A549 (cell line): ENCODE measurements around the gene TMEM131. TPM values are rescaled to one million over a fixed set of nuclear protein-coding genes. Genes with fewer than 3 reads are reported as not detected.

Experiments
- ATAC-seq, 2 experiments: fragments of 200-7000 bp in 1 of 2; fragments of >200 bp in 1 of 2; cut with Nextera tagmentation in 1 of 2; cut with Tn5 transposase in 1 of 2; 3 replicates each; pipeline versions ENCODE4 v1.8.0 to v1.9.1; 2018 to 2020; ENCODE audit warnings: mild to moderate bottlenecking in 1 of 2, moderate library complexity in 1 of 2
- CTCF ChIA-PET: fragments of 300-600 bp; sonication (Branson Sonifier 250); formaldehyde crosslinking; extraction: SDS; loops from one replicate; lab custom pipeline; 2021; ENCODE audit warnings: antibody characterized with exemption, inconsistent platforms; lab: Yijun Ruan, JAX
- POLR2A ChIA-PET: fragments of 350-600 bp; formaldehyde crosslinking; extraction: SDS; loops from one replicate; lab custom pipeline; 2021; ENCODE audit warnings: antibody characterized with exemption, inconsistent platforms; lab: Yijun Ruan, JAX
- DNase-seq, 2 experiments: peaks; one replicate each; pipeline versions ENCODE4 v3.0.0 to v3.0.0-alpha.2; 2011 to 2016; ENCODE audit warnings: low read depth in 1 of 2, low spot score in 1 of 2
- FAIRE-seq: peaks from 2 replicates; lab custom pipeline; 2011; peaks lifted over from hg19 to GRCh38; lab: Jason Lieb, UNC
- H3K27ac ChIP-seq, 2 experiments: fragments of >200 bp; sonication (Bioruptor Twin); formaldehyde crosslinking; 3 replicates each; pipeline ENCODE4 v1.5.1; 2016 to 2017
- H3K4me1 ChIP-seq: fragments of >200 bp; sonication (Bioruptor Twin); formaldehyde crosslinking; 3 replicates; pipeline ENCODE4 v1.6.1; 2016
- H3K4me2 ChIP-seq: fragments of >200 bp; sonication (Bioruptor Twin); formaldehyde crosslinking; 3 replicates; pipeline ENCODE4 v1.6.1; 2016
- H3K4me3 ChIP-seq: fragments of >200 bp; sonication (Bioruptor Twin); formaldehyde crosslinking; 3 replicates; pipeline ENCODE4 v1.5.1; 2016
- H3K9me3 ChIP-seq: fragments of >200 bp; sonication (Bioruptor Twin); formaldehyde crosslinking; 3 replicates; pipeline ENCODE4 v1.6.1; 2016
- BCL3 ChIP-seq: fragments of >200 bp; sonication (Bioruptor Twin); formaldehyde crosslinking; IDR thresholded peaks from 3 replicates; pipeline ENCODE4 v1.6.1; 2016
- CEBPB ChIP-seq, 2 experiments: fragments of >200 bp in 1 of 2; sonication (Bioruptor Twin) in 1 of 2; formaldehyde crosslinking in 1 of 2; IDR thresholded peaks; 2 replicates each; pipeline ENCODE4 v1.6.1; 2012 to 2016
- CHD2 ChIP-seq: fragments of 150-350 bp; IDR thresholded peaks from 2 replicates; pipeline ENCODE4 v1.6.1; 2014; ENCODE audit warnings: low read length; ENCODE audit not compliant: partially characterized antibody
- ELK1 ChIP-seq: fragments of 150-350 bp; IDR thresholded peaks from 2 replicates; pipeline ENCODE4 v1.6.1; 2014; ENCODE audit warnings: low read depth, mild to moderate bottlenecking, low read length
- FOSL2 ChIP-seq, 2 experiments: fragments of 450-650 bp in 1 of 2; fragments of >200 bp in 1 of 2; sonication (Bioruptor Twin) in 1 of 2; formaldehyde crosslinking; IDR thresholded peaks; 2 replicates each; pipeline versions ENCODE4 v1.5.0 to v1.6.1; 2016 to 2020; ENCODE audit warnings: mild to moderate bottlenecking in 1 of 2, moderate library complexity in 1 of 2
- HEYL ChIP-seq: fragments of 250-450 bp; sonication (Bioruptor Pico); IDR thresholded peaks from 2 replicates; pipeline ENCODE4 v1.8.0; 2021; ENCODE audit warnings: mild to moderate bottlenecking, moderate library complexity
- JUN ChIP-seq, 2 experiments: fragments of >200 bp; sonication (Bioruptor Twin); formaldehyde crosslinking; IDR thresholded peaks; 2 replicates in 1 of 2; 3 replicates in 1 of 2; pipeline ENCODE4 v1.6.1; 2016 to 2017
- KDM1A ChIP-seq: fragments of 200-600 bp; sonication (generic); IDR thresholded peaks from 2 replicates; pipeline ENCODE4 v1.6.1; 2016; ENCODE audit warnings: low read depth, mild to moderate bottlenecking
- MAFK ChIP-seq: fragments of 450-650 bp; IDR thresholded peaks from 2 replicates; pipeline ENCODE4 v1.6.1; 2014; ENCODE audit not compliant: partially characterized antibody
- NFE2L2 ChIP-seq: fragments of 150-350 bp; conservative IDR thresholded peaks from 2 replicates; pipeline ENCODE4 v1.6.1; 2014; ENCODE audit warnings: low read length
- PHF8 ChIP-seq: fragments of 200-600 bp; sonication (generic); IDR thresholded peaks from 2 replicates; pipeline ENCODE4 v1.6.1; 2016; ENCODE audit warnings: low read depth, mild to moderate bottlenecking, antibody characterized with exemption, moderate library complexity, borderline replicate concordance
- REST ChIP-seq: fragments of 200-600 bp; sonication (generic); IDR thresholded peaks from 2 replicates; pipeline ENCODE4 v1.6.1; 2016; ENCODE audit warnings: antibody characterized with exemption, mild to moderate bottlenecking, moderate library complexity
- RNF2 ChIP-seq: fragments of 200-600 bp; sonication (generic); IDR thresholded peaks from 2 replicates; pipeline ENCODE4 v1.6.1; 2016; ENCODE audit warnings: low read depth, mild to moderate bottlenecking, antibody characterized with exemption, moderate library complexity, borderline replicate concordance
- TP53 ChIP-seq: fragments of 250-450 bp; sonication (Bioruptor Pico); IDR thresholded peaks from 2 replicates; pipeline ENCODE4 v1.5.0; 2021; ENCODE audit warnings: mild to moderate bottlenecking, moderate library complexity
- ZNF302 ChIP-seq: fragments of 250-450 bp; sonication (Bioruptor Pico); IDR thresholded peaks from 2 replicates; pipeline ENCODE4 v1.9.0; 2021; ENCODE audit warnings: inconsistent platforms, mild to moderate bottlenecking, moderate library complexity
- WGBS: methylation state at CpG from one replicate; pipeline ENCODE4 v1.1.6; 2017; ENCODE audit errors: missing lambda C conversion rate; 5-methylcytosine and 5-hydroxymethylcytosine counted together
- polyA plus RNA-seq, 4 experiments: library from polyadenylated mRNA; depleted of rRNA in 3 of 4; stranded (reverse); fragments of >200 nt; fragmentation: RNase III in 1 of 4; extraction: RNeasy Plus Mini Kit Qiagen cat#74134 plus additional on column Dnase treatment in 1 of 4; gene quantifications; 2 replicates in 3 of 4; 3 replicates in 1 of 4; pipeline ENCODE4 v1.2.3, GENCODE V29; 2011 to 2017

Gene TMEM131
- polyA plus RNA-seq, 2 of the 4 experiments (the other 2 are of a cell fraction): 14.5 to 21.8 TPM

- TF ChIP-seq KDM1A (no peak), FOSL2 (IDR thresholded peaks at IDR 0.05) (no peak), FOSL2 (CRISPR knock-in tag; IDR thresholded peaks at IDR 0.05) (no peak), REST (no peak)
Measured at GRCh38 chr2:97871096-97871780, 124.5 kb downstream of the TMEM131 start (continued).

- no peak overlapping the region for H3K4me3 ChIP-seq
- peak overlapping the region; percentile 65 for H3K4me2 ChIP-seq
- peaks cover 30% of the 10 kb centered on the region for H3K4me1 ChIP-seq
- peak; percentile 43 to 73; a peak in 4 of 6 replicates for ATAC-seq
- POLR2A ChIA-PET: interaction anchor here (0.9 kb wide), 1 partner anchor 126 kb away, joined by 3 read pairs; no protein-coding TSS in a partner anchor
- DNase-seq: peak in 1 of 2 experiments; percentile 41
- TF ChIP-seq CEBPB (IDR thresholded peaks at IDR 0.05): no peak
- no peak for TF ChIP-seq TP53 (CRISPR knock-in tag)
- no peak for TF ChIP-seq HEYL
- peak; percentile 64 for TF ChIP-seq MAFK
- TF ChIP-seq ZNF302 (CRISPR knock-in tag): no peak
- no peak for TF ChIP-seq ELK1
- TF ChIP-seq NFE2L2: peak; percentile 3; the same call in 1 of the 2 replicates
- TF ChIP-seq JUN (IDR thresholded peaks at IDR 0.05): no peak
- no peak for TF ChIP-seq RNF2
- TF ChIP-seq PHF8: no peak
- TF ChIP-seq CHD2: no peak
- no peak for TF ChIP-seq BCL3
- FAIRE-seq: no peak
- 53% methylated on average over 4 of the region's 4 CpGs for WGBS
- peaks cover 17% of the 10 kb centered on the region; the same call in 2 of the 3 replicates for H3K9me3 ChIP-seq
- peak overlapping the region; percentile 43 to 67; a peak in 5 of 6 replicates for H3K27ac ChIP-seq
- CTCF ChIA-PET: interaction anchor here (1.2 kb wide), 1 partner anchor 13 kb away, joined by 3 read pairs; no protein-coding TSS in a partner anchor
Measured at GRCh38 chr2:97870396-97870843, 125.3 kb downstream of the TMEM131 start.

- POLR2A ChIA-PET: no interaction called here
- peak; percentile 63 for TF ChIP-seq MAFK
- no peak for TF ChIP-seq HEYL
- DNase-seq (no peak), FAIRE-seq (no peak), ATAC-seq (0 out of 6 replicates have a peak, but pooled peaks of 1 of the 2 experiments have one; percentile 11)
- 48% methylated on average over 6 of the region's 6 CpGs for WGBS
- Histone ChIP-seq H3K4me2 (peak overlapping the region; percentile 65), H3K27ac (peak overlapping the region; percentile 43 to 67), H3K9me3 (peaks cover 17% of the 10 kb centered on the region; the same call in 2 of the 3 replicates), H3K4me1 (peaks cover 30% of the 10 kb centered on the region), H3K4me3 (no peak overlapping the region)
- CTCF ChIA-PET: interaction anchor here (1.2 to 1.6 kb wide), 2 partner anchors 12 to 63 kb away, joined by 3 to 4 read pairs; no protein-coding TSS in a partner anchor
Measured at GRCh38 chr2:97869722-97870346, 125.9 kb downstream of the TMEM131 start.
